PFSK-1 (cell line): ENCODE measurements around the gene RNU5D-1.

Source experiments
- FOXP2 ChIP-seq: optimal IDR thresholded peaks from 2 replicates; pipeline ENCODE3; 2011; ENCODE audit warnings: borderline replicate concordance, control low read depth, inconsistent platforms; ENCODE audit not compliant: insufficient read depth; ENCODE audit errors: extremely low read length, extremely low read depth
- POLR2AphosphoS5 ChIP-seq: IDR thresholded peaks from 2 replicates; pipeline ENCODE4 v1.6.1; 2012; ENCODE audit warnings: low read depth, mild to moderate bottlenecking, control low read depth, low read length, moderate library complexity
- SIN3A ChIP-seq: IDR thresholded peaks from 2 replicates; pipeline ENCODE4 v1.6.1; 2012; ENCODE audit warnings: mild to moderate bottlenecking, low read length, moderate library complexity, borderline replicate concordance; ENCODE audit not compliant: insufficient read depth
- TAF1 ChIP-seq: IDR thresholded peaks from 2 replicates; pipeline ENCODE4 v1.6.1; 2012; ENCODE audit warnings: low read length, control low read depth, borderline replicate concordance; ENCODE audit not compliant: insufficient read depth
- TF ChIP-seq, protein P1 (sequence below), 2 experiments: IDR thresholded peaks; 2 replicates each; pipeline versions ENCODE4 v1.6.1 to v1.8.0; 2011 to 2012; ENCODE audit warnings: low read depth in 2 of 2, low read length in 2 of 2, control low read depth in 1 of 2, inconsistent platforms in 1 of 2, mild to moderate bottlenecking in 1 of 2, moderate library complexity in 1 of 2; ENCODE audit not compliant: insufficient read depth in 1 of 2

Gene RNU5D-1

GRCh38 chr1:44739307-44740178 is 8.6 kb upstream of the RNU5D-1 start, which contains the start of gene KIF2C:
TSS of gene KIF2C (plus strand) at chr1:44739837. CDS start at chr1:44739933, 96 bp downstream.
- TF ChIP-seq, protein P1, sequence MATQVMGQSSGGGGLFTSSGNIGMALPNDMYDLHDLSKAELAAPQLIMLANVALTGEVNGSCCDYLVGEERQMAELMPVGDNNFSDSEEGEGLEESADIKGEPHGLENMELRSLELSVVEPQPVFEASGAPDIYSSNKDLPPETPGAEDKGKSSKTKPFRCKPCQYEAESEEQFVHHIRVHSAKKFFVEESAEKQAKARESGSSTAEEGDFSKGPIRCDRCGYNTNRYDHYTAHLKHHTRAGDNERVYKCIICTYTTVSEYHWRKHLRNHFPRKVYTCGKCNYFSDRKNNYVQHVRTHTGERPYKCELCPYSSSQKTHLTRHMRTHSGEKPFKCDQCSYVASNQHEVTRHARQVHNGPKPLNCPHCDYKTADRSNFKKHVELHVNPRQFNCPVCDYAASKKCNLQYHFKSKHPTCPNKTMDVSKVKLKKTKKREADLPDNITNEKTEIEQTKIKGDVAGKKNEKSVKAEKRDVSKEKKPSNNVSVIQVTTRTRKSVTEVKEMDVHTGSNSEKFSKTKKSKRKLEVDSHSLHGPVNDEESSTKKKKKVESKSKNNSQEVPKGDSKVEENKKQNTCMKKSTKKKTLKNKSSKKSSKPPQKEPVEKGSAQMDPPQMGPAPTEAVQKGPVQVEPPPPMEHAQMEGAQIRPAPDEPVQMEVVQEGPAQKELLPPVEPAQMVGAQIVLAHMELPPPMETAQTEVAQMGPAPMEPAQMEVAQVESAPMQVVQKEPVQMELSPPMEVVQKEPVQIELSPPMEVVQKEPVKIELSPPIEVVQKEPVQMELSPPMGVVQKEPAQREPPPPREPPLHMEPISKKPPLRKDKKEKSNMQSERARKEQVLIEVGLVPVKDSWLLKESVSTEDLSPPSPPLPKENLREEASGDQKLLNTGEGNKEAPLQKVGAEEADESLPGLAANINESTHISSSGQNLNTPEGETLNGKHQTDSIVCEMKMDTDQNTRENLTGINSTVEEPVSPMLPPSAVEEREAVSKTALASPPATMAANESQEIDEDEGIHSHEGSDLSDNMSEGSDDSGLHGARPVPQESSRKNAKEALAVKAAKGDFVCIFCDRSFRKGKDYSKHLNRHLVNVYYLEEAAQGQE (IDR thresholded peaks at IDR 0.05; ENCODE audit: insufficient read depth in 1 of 2, low read depth in 2 of 2, low read length in 2 of 2) = no peak
- peak; percentile 96 for TF ChIP-seq POLR2AphosphoS5
- TF ChIP-seq TAF1 = peak; percentile 48; the same call in 1 of the 2 replicates
- TF ChIP-seq FOXP2 = peak; percentile 49
- peak; percentile 80; the same call in 1 of the 2 replicates for TF ChIP-seq SIN3A

- TF ChIP-seq FOXP2 (no peak), TAF1 (no peak), POLR2AphosphoS5 (no peak), SIN3A (no peak)
- TF ChIP-seq, protein P1 (IDR thresholded peaks at IDR 0.05; ENCODE audit: insufficient read depth in 1 of 2, low read depth in 2 of 2, low read length in 2 of 2) = no peak
Measured at GRCh38 chr1:44735992-44736391, 5.0 kb upstream of the RNU5D-1 start.

GRCh38 chr1:44733784-44734183 is 2.8 kb upstream of the RNU5D-1 start:
- TF ChIP-seq FOXP2 = no peak
- TF ChIP-seq POLR2AphosphoS5 = no peak
- TF ChIP-seq, protein P1 (IDR thresholded peaks at IDR 0.05; ENCODE audit: insufficient read depth in 1 of 2, low read depth in 2 of 2, low read length in 2 of 2) = no peak
- no peak for TF ChIP-seq TAF1
- TF ChIP-seq SIN3A = no peak

DNA sequence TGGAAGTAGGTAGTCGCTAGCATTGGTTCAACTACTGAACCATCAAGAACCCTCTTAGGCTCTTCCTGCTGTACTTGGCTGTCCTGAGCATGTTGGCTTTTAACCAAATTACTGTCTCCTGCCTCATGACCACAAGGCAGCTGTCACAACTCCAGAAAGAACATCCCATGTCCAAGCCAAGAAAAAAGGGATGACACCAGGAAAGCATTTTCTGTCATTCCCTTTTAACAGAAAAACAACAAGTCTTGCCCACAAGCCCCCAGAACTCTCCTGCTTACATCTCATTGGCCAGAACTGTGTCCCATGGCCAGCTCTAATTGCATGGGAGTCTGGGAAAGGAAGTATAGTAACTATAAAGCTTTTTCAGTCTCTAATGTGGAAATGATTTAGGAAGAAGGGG is 2.4 kb upstream of the RNU5D-1 start:
- TF ChIP-seq FOXP2 = no peak
- TF ChIP-seq, protein P1 (IDR thresholded peaks at IDR 0.05; ENCODE audit: insufficient read depth in 1 of 2, low read depth in 2 of 2, low read length in 2 of 2) = no peak; a peak in 1 of 4 replicates
